K562 (cell line): ENCODE measurements around the gene POLN. TPM values are rescaled to one million over a fixed set of nuclear protein-coding genes. Genes with fewer than 3 reads are reported as not detected.

ENCODE experiments used
- ATAC-seq: fragments of 200-7000 bp; cut with Tn5 transposase; 3 replicates; pipeline ENCODE4 v1.9.1; 2020; ENCODE audit warnings: moderate library complexity
- BruUV-seq: library from RNA; stranded (reverse); fragments of 400-500 nt; replicated peaks from 2 replicates; lab custom pipeline; 2021; lab: Mats Ljungman, UMichigan
- CTCF ChIA-PET: fragments of 300-600 bp; formaldehyde crosslinking; extraction: SDS; loops from one replicate; lab custom pipeline; 2021; ENCODE audit warnings: low intra/inter-chr PET ratio; lab: Yijun Ruan, JAX
- POLR2A ChIA-PET: fragments of 300-600, 350-650 bp; sonication (Branson Sonifier 250); formaldehyde crosslinking; extraction: SDS; loops from one replicate; lab custom pipeline; 2021; ENCODE audit warnings: antibody characterized with exemption, inconsistent platforms; lab: Yijun Ruan, JAX
- DNase-seq, 4 experiments: peaks; one replicate each; pipeline versions ENCODE4 v3.0.0 to v3.0.0-alpha.2; 2011 to 2018; ENCODE audit warnings: low spot score in 3 of 4, mixed read lengths in 3 of 4; ENCODE audit errors: extremely low read depth in 1 of 4
- FAIRE-seq: peaks from 2 replicates; lab custom pipeline; 2011; peaks lifted over from hg19 to GRCh38; lab: Jason Lieb, UNC
- H2AFZ ChIP-seq: 2 replicates; pipeline ENCODE4 v1.6.0; 2011; ENCODE audit warnings: low read depth, low read length, control low read depth, inconsistent platforms
- H3K27ac ChIP-seq: fragments of 200-600 bp; 3 replicates; pipeline ENCODE4 v1.8.0; 2011; ENCODE audit warnings: low read depth, mild to moderate bottlenecking, control low read depth, inconsistent platforms, low read length, moderate library complexity, mixed read lengths; ENCODE audit errors: extremely low read depth
- H3K27me3 ChIP-seq, 2 experiments: fragments of 300-600 bp in 1 of 2; 2 replicates in 1 of 2; 3 replicates in 1 of 2; pipeline versions ENCODE4 v1.6.0 to v1.8.0; 2011; ENCODE audit warnings: inconsistent platforms in 2 of 2, low read length in 2 of 2, mild to moderate bottlenecking in 1 of 2, mixed read lengths in 1 of 2, moderate library complexity in 1 of 2; ENCODE audit not compliant: control insufficient read depth in 2 of 2, insufficient read depth in 2 of 2
- H3K36me3 ChIP-seq: fragments of 300-600 bp; 3 replicates; pipeline ENCODE4 v1.8.0; 2011; ENCODE audit warnings: mild to moderate bottlenecking, low read length, inconsistent platforms; ENCODE audit not compliant: control insufficient read depth, insufficient read depth
- H3K4me1 ChIP-seq, 2 experiments: fragments of 200-600 bp in 1 of 2; replicated peaks in 1 of 2; 2 replicates in 1 of 2; 3 replicates in 1 of 2; pipeline versions ENCODE4 v1.5.1 to v1.8.0; 2011; ENCODE audit warnings: inconsistent platforms in 2 of 2, low read length in 2 of 2, mild to moderate bottlenecking in 1 of 2, mixed read lengths in 1 of 2, moderate library complexity in 1 of 2; ENCODE audit not compliant: control insufficient read depth in 2 of 2, insufficient read depth in 2 of 2
- H3K4me2 ChIP-seq: 2 replicates; pipeline ENCODE4 v1.6.1; 2011; ENCODE audit warnings: low read length, control low read depth, inconsistent platforms, mixed read lengths; ENCODE audit not compliant: insufficient read depth
- H3K4me3 ChIP-seq: fragments of 200-600 bp; sonication (generic), shearing (Covaris generic); 2 replicates; pipeline ENCODE4 v1.5.1; 2016; ENCODE audit warnings: control low read depth, inconsistent platforms
- H3K79me2 ChIP-seq: fragments of 200-600 bp; 3 replicates; pipeline ENCODE4 v1.8.0; 2011; ENCODE audit warnings: low read length, inconsistent platforms; ENCODE audit not compliant: control insufficient read depth, insufficient read depth
- H3K9ac ChIP-seq, 2 experiments: 2 replicates each; pipeline versions ENCODE4 v1.6.0 to v1.6.1; 2011; ENCODE audit warnings: low read depth in 2 of 2, low read length in 2 of 2, control low read depth in 1 of 2, inconsistent platforms in 1 of 2, mild to moderate bottlenecking in 1 of 2, mixed read lengths in 1 of 2; ENCODE audit not compliant: insufficient read depth in 1 of 2
- H3K9me1 ChIP-seq: one replicate; pipeline ENCODE4 v1.6.0; 2011; ENCODE audit warnings: inconsistent platforms, mild to moderate bottlenecking, low read length, moderate library complexity; ENCODE audit not compliant: control insufficient read depth, insufficient read depth
- H3K9me3 ChIP-seq: replicated peaks from 2 replicates; pipeline ENCODE4 v1.5.1; 2011; ENCODE audit warnings: low read depth, low read length, inconsistent platforms; ENCODE audit not compliant: control insufficient read depth, insufficient read depth
- H4K20me1 ChIP-seq: replicated peaks from 2 replicates; pipeline ENCODE4 v1.6.1; 2011; ENCODE audit warnings: low read length, inconsistent platforms, mixed read lengths; ENCODE audit not compliant: control insufficient read depth, insufficient read depth
- CTCF ChIP-seq, 3 experiments: IDR thresholded peaks in 2 of 3; conservative IDR thresholded peaks in 1 of 3; 2 replicates each; pipeline ENCODE4 v1.5.1; 2011 to 2012; ENCODE audit warnings: low read length in 3 of 3, mild to moderate bottlenecking in 3 of 3, control low read depth in 2 of 3, improper control_type of control experiment in 1 of 3, inconsistent platforms in 1 of 3, low read depth in 1 of 3, mixed read lengths in 1 of 3, moderate library complexity in 1 of 3; ENCODE audit not compliant: insufficient read depth in 2 of 3
- RERE ChIP-seq: sonication (generic); formaldehyde crosslinking; IDR thresholded peaks from 2 replicates; pipeline ENCODE4 v1.8.0; 2023; ENCODE audit warnings: missing genetic modification reagents, mild to moderate bottlenecking, borderline replicate concordance
- WGBS: fragments of 100-300 bp; shearing (Covaris generic); methylation state at CpG from one replicate; pipeline ENCODE4 v1.1.6; 2016; ENCODE audit warnings: low coverage, mixed read lengths; ENCODE audit not compliant: insufficient coverage; ENCODE audit errors: missing lambda C conversion rate; 5-methylcytosine and 5-hydroxymethylcytosine counted together
- in situ Hi-C: fragments of 300-500 bp; cut with MboI; formaldehyde crosslinking; loops from 4 replicates; pipeline ENCODE4 v1.15.0; 2018; ENCODE audit warnings: inconsistent platforms, mixed read lengths
- intact Hi-C: fragments of 100-400 bp; cut with micrococcal nuclease; formaldehyde crosslinking; loops from 2 replicates; pipeline ENCODE4 v1.14.2; 2022
- polyA plus RNA-seq, 8 experiments: library from polyadenylated mRNA; depleted of rRNA in 4 of 8; stranded (reverse) in 5 of 8; unstranded in 3 of 8; fragments of >200 nt; fragmentation: Nextera tagmentation in 2 of 8; fragmentation: Illumina TruSeq in 1 of 8; extraction: Ambion mirVana in 2 of 8; extraction: Trizol in 1 of 8; gene quantifications; 2 replicates each; pipeline versions ENCODE4 v1.2.1 to v1.2.3, GENCODE V29; 2011 to 2014; ENCODE audit warnings: inconsistent platforms in 1 of 8, missing spikeins in 1 of 8
- total RNA-seq, 7 experiments: library from RNA; depleted of rRNA in 6 of 7; stranded (reverse); fragments of >200 nt in 6 of 7; fragmentation: Illumina TruSeq in 2 of 7; extraction: Trizol in 2 of 7; gene quantifications; 2 replicates each; pipeline versions ENCODE4 v1.2.1 to v1.2.3, GENCODE V29; 2011 to 2021; ENCODE audit warnings: low replicate concordance in 1 of 7

POLN gene
- total and polyA plus RNA-seq, 9 of the 15 experiments (the other 6 are each of a cell fraction or from before 2014, with no cell fraction given) = 0.08 to 0.91 (median 0.32) TPM

- no peak for ATAC-seq
- CTCF ChIA-PET = no interaction called here
- FAIRE-seq = no peak
- TF ChIP-seq RERE (CRISPR knock-in tag) = no peak
- TF ChIP-seq CTCF (IDR thresholded peaks at IDR 0.05 in 2 of 3, conservative IDR thresholded peaks at IDR 0.05 in 1 of 3; ENCODE audit: insufficient read depth in 2 of 3, low read depth in 1 of 3, low read length in 3 of 3) = 0 out of 6 replicates have a peak, but pooled peaks of 1 of the 3 experiments have one; percentile 2
- TF ChIP-seq, all 486 proteins: peak for 1
- no peak overlapping the region for H3K4me3 ChIP-seq
- H3K36me3 ChIP-seq = no peaks in the 10 kb centered on the region
- no peak overlapping the region for H3K27ac ChIP-seq
- no peaks in the 10 kb centered on the region for H4K20me1 ChIP-seq
- H3K27me3 ChIP-seq = peaks cover 0 to 7% of the 10 kb centered on the region in 2 experiments; a peak in 2 of 5 replicates
- in situ Hi-C loops (no loop called here), intact Hi-C loops (no loop called here)
- no peak overlapping the region for H3K9ac ChIP-seq
- no peak overlapping the region for H2AFZ ChIP-seq
- no peak for DNase-seq
- H3K9me3 ChIP-seq = peaks cover 2% of the 10 kb centered on the region; the same call in 1 of the 2 replicates
- no peaks in the 10 kb centered on the region for H3K9me1 ChIP-seq
- POLR2A ChIA-PET = no interaction called here
- H3K79me2 ChIP-seq = no peaks in the 10 kb centered on the region
- H3K4me1 ChIP-seq = no peaks in the 10 kb centered on the region
- no TSS peak for BruUV-seq
- H3K4me2 ChIP-seq = no peak overlapping the region
- 1% methylated on average over 4 of the region's 4 CpGs for WGBS
These were observed 139.7 kb downstream of the POLN start for GRCh38 chr4:2102045-2102883.
